HG02885 (cell line): ENCODE data around the gene TICRR.
"Not testable (repeated sequence)": the region's sequence is repeated elsewhere in the genome, so short reads cannot be mapped to it uniquely, and the experiment has no call there.

ENCODE experiments used
- ATAC-seq: cut with Tn5 transposase; IDR thresholded peaks from one replicate; pipeline ENCODE4 v1.9.1; 2021; ENCODE audit warnings: mild to moderate bottlenecking; ENCODE audit not compliant: unreplicated experiment, poor library complexity

The TICRR gene

DNA sequence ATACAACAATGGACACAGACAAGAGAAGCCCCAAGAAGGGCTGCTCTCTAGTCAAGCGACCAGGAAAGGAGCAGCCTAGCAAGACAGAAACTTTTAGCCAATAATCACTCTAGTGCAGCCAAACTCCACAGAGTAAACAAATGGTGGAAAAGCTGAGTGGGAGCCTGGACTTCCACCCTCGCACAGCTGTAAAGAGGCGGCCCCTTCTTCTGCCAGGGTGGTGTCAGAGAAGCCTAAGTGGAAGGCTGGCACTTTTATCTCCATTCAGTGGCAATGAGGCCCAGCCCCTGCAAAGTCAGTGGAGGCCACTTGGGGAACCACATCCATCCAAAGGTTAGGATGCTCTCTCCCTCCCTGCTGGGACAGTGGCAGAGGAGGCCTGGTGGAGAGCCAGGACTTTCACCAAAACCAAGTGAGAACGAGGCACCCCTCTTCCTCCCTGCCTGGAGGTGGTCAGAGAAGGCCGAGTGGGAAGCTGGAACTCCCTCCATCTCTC lies 15.5 kb upstream of the TICRR start:
- ATAC-seq = no peak

DNA sequence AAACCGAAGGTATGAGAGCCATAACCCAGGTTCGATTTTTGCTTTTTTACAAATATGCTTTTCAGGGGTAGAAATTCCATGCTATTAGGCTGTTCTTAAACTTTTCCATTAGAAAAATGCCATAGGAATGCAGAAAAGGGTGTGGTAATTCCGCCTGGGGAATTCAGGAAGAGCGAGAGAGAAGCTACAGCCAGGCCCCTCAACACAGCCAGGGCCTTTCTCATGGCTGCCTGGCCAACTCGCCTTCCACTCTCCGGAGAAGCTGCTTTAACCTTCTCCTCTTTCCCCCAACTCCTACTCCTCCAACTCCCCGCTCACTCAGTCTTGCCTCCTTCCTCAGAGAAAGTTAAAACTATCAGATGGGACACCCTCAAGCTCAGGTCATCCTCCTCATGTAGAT lies 9.1 kb upstream of the TICRR start:
- no peak for ATAC-seq

DNA sequence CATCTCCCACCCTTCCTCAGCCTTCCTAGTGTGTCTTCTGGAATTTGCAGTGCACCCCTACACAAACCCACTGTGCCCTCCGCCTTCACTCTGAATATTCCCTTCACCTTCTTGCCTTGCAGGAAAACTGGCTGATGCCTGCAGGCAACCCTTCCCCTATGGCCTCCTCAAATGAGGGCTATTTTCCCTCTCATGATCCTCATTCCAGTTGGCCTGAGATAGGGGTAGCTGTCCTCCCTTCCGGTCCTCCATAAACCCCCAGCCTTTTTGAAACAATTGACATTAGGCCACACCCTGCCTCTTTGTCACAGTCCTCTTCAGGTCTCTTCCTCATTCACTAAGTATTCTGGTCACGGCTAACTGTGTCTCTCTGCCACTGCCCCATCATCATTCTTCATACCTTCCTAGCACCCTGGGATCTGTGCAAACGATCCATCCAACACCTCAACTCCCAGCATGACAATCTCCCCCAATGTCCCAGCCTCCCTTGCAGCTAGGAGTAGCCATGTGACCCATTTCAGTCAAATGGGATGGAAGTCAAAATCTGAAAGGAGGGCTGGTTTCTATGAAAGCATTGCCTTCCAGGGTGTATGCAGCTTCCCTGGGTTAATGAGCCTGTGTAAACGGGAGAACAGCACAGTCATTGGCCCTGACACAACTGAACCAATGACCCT lies 8.5 kb upstream of the TICRR start:
- no peak for ATAC-seq

DNA sequence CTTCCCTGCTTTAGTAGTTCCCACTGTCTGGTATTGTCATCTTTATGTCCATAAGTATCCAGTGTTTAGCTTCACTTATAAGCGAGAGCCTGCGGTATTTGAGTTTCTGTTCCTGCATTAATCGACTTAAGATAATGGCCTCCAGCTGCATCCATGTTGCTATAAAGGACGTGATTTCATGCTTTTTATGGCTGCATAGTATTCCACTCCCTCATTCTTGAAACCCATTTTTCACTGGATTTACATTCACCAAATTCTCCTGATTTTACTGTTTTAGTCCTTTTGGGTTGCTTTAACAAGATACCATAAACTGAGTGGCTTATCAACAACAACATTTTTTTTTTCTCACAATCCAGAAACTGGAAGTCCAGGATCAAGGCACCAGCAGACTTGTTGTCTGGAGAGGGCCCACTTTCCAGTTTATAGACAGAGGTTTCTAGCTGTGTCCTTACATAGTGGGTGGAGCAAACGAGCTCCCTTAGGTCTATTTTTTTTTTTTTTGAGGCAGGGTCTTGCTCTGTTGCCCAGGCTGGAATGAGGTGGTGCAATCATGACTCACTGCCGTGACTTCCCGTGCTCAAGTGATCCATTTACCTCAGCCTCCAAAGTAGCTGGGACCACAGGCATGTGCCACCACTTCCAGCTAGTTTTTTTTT lies 6.1 kb upstream of the TICRR start:
- ATAC-seq = no peak

DNA sequence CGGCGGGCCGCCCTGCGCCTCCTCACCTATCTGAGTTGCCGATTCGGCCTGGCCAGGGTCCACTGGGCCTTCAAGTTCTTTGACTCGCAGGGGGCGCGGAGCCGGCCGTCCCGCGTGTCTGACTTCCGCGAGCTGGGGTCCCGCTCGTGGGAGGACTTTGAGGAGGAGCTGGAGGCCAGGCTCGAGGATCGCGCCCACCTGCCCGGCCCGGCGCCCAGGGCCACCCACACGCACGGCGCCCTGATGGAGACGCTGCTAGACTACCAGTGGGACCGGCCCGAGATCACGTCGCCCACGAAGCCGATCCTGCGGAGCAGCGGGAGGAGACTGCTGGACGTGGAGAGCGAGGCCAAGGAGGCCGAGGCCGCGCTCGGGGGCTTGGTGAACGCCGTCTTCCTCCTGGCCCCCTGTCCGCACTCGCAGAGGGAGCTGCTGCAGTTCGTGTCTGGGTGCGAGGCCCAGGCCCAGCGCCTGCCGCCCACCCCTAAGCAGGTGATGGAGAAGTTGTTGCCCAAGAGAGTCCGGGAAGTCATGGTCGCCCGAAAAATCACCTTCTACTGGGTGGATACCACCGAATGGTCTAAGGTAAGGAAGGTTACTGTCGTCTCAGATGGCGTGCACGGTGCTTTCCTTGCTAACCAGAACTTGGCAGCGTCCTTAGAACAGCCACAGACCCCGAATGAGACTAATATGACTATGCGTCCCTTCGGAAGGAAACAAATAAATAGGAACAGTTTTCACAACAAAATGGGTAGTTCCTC lies 567 bp downstream of the TICRR start:
- peak; percentile 13 for ATAC-seq

DNA sequence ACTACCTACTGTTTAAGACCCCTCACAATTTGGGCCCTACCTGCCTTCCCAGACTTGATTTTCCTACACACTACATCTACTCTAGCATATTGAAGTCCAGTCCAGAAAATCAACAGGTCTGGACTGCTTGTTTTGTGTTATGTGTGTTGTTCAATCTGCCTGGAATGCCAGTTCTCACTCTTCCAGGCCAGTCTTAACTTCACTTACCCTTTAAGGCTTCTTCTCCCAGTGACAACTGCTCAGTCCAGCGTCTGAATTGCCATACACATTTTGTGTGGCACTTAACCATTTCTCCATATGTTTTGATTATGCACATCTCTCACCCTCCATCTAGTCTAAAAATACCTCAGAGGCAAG lies 1.1 kb downstream of the TICRR start:
- no peak for ATAC-seq

DNA sequence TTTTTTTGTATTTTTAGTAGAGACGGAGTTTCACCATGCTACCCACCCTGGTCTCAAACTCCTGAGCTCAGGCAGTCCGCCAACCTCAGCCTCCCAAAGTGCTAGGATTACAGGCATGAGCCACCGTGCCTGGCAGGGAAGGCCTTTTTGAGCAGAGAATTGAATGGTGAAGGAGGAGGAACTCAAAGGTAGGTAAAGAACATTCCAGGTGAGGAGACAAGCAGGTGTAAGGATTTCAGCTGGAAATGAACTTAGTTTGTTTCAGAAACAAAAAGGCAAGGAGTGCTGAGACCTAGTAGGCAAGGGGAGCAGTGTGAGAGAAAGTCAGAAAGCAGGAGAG lies 2.5 kb downstream of the TICRR start:
- no peak for ATAC-seq

DNA sequence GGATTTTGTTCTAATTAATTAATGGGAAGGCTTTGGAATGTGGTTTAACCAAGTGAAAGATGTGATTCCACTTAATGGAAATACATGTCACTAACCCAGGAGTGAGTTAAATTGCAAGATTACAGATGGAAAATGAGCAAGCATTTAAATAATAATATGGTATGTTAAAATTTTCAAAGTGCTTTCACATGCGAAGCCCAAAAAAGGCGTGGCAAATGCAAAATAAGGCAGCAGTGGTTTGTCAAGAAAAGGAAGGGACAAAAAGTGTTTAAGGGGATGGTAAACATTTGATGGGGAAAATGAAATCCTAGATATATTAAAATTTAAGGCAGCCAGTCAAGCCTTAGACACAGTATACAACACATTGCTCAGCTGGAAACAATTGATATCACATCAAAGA lies 2.9 kb downstream of the TICRR start:
- ATAC-seq = no peak

DNA sequence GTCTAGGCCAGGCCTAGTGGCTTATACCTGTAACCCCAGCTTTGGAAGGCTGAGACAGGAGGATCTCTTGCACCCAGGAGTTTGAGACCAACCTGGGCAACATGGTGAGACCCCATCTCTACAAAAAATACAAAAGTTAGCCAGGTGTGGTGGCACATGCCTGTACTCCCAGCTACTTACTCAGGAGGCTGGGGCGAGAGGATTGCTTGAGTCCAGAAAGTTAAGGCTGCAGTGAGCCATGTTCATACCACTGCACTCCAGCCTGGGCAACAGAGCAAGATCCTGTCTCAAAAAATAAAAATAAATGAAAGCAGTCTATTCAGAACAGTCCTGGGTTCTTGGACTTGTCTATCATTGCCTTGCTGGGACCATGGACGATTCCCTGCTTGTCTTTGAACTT lies 5.5 kb downstream of the TICRR start:
- ATAC-seq = not testable (repeated sequence)

DNA sequence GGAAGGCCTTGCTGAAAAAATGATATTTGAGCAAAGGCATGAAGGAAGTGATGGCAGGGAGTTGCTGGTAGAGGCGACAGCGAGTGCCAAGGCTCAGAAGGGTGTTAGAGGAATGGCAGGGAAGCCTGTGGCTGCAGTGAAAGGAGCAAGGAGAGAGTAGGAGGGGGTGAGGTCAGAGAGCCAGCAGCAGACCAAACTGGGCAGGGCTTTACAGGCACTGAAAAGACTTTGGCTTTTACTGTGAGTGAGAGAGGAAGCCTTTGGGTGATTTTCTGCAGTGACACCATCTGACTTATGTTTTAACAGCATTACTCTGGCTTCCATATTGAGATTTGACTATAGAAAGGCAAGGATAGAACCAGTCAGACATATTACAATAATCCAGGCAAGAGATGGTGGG lies 11.4 kb downstream of the TICRR start:
- no peak for ATAC-seq

DNA sequence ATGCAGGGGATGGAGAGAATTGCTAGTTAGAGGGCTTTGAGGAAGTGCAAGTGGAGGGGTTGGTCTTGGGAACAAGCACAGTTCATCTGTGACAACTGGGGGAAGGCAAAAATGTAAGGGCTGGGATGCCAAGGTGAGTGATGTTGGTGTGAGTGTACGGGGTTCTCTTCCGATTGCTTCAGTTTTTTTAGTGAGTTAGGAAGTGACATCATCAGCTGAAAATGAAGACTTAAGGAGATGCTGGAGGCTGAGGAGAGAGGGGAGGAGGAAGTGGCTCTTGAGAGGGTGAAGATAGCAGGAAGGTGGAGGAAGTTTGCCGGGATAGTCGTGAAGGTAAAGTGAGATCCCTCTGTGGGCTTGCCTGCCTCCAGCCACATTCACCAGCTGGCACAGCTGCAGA lies 12.7 kb downstream of the TICRR start:
- no peak for ATAC-seq

DNA sequence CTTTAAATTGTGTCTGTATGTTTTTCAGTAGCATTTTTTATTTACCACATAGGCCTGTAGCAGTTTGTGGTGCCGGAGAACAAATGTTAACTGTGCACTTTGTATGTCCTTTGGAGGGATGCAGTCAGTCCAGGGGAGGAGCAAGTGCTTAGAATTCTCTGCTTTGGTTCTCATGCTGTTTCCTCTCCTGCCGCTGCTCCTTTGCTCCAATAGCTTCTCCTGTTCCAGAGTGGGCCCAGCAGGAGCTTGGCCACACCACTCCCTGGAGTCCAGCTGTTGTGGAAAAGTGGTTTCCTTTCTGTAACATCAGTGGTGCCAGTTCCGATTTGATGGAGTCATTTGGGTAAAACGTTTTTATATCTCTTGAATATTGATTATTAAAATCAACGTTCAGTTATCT lies 16.6 kb downstream of the TICRR start:
- no peak for ATAC-seq

DNA sequence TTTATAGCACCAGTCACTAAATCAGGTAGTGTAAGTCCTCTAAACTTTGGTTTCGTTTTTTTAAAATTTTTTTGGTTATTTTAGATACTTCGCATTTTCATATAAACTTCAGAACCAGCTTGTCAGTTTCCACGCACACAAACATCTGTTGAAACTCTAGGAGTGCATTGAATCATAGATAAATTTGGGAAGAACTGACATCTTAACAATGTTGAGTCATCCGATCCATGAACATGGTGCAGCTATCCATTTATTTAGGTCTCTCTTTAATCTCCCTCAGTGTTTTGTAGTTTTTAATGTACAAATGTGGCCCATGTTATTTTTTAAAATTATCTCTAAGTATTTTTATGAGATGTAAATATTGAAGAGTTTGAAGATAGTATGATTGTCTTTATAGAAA lies 17.7 kb downstream of the TICRR start:
- no peak for ATAC-seq

DNA sequence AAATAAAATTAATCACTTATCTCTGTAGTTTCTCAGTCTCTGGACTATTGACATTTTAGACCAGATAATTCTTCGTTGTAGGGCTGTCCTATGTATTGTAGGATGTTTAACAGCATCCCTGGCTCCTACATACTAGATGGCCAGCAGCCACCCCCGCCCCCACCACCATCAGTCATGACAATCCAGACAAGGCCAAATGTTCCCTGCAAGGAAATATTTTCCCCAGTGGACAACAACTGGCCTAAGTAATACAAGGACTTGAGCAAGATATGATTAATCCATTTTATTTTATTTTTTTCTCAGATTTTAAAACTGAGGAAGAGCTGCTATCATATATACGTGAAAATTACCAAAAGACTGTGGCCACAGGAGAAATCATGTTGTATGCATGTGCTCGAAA lies 23.8 kb downstream of the TICRR start:
- ATAC-seq = no peak

DNA sequence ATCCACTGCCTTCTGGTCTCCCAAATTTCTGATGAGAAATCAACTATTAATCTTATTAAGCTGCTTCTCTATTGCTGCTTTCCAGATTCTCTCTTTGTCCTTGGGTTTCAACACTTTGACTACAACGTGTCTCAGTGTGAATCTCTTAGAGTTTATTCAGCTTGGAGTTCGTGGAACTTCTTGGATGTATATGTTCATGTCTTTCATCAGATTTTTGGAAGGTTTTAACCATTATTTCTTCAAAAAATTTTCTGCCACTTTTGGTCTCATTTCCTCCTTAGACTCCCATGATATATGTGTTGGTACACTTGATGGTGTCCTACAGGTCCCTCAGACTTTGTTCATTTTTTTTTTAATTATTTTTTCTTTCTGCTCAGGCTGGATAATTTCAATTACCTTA lies 36.0 kb downstream of the TICRR start:
- no peak for ATAC-seq

DNA sequence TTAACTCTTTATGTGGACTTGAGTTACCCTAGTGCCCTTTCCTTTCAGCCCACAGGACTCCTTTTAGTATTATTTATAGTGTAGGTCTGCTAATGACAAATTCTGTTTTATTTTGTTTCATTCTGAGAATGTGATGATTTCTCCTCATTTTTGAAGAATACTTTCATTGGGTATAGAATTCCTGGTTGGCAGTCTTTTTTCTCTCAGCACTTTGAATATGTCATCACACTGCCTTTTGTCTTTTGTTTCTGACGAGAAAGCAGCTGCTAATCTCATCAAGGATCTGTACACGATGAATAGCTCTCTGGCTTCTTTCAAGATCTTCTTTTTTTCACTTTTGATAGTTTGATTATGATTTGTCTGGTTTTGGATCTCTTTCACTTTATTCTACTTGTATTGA lies 37.8 kb downstream of the TICRR start:
- no peak for ATAC-seq

DNA sequence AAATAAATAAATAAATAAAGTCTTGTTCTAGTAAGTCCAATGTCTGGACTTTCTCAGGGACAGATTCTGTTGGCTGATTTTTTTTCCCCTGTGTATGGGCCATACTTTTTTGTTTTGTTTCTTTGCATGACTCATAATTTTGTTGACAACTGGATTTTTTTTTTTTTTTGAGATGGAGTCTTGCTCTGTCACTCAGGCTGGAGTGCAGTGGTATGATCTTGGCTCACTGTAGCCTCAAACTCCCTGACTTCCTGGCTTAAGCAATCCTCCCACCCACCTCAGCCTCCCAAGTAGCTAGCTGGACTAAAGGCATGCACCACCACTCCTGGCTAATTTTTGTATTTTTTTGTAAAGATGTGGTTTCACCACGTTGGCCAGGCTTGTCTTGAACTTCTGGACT lies 38.9 kb downstream of the TICRR start:
- no peak for ATAC-seq

DNA sequence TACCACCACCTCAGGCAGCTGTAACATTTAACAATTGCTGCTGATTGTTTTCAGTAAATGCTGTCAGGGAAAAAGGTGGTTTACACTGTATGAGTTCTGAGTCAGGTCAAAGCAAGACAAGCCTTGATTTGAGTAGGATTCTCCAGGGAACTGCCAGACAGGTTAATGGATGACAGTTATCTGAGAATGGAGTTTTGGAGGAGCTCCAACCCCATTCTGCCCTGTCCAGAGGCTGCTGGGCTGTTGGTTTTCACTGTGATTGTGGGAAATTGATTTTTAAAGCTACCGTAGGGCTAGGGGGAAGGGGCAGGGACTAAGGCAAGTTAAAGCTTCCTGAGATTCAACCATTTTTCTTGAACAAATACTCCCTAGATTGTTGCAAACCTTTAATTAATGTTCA lies 39.9 kb downstream of the TICRR start:
- ATAC-seq = no peak

DNA sequence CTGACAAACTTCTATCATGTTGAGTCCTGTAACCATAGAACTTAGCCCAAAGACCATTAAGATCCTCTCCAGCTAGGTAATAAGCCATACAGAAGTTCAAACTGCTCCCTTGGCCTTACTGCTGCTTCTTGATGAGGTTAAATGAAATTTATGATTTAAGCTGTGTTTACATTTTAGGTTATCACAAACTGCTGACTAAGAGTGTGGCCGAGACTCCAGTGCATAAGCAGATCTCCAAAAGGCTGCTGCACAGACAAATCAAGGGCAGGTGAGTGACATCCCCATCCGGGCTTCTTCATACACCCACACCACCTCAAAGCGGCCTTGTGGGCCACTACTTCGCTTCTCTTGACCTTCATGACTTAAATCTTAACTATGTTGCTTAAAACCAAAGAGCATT lies 41.0 kb downstream of the TICRR start:
- ATAC-seq = no peak

DNA sequence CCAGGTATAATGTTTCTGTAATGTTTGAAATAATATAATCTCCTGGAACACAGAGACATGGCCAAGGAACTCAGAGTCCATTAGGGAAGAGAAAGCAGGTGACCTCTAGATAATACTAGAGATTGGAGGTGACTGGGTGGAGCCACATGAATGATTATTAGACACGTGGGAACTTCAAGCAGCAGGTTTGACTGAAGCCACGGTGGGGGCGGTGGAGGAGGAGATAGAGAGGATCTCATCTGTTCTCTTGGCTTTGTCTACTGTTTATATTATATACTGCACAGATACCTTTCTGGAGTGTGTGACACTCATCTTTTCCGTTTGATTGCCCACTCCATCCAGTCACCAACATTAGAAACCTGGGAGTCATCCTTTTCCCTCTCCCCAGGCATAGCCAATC lies 46.3 kb downstream of the TICRR start:
- ATAC-seq = no peak

DNA sequence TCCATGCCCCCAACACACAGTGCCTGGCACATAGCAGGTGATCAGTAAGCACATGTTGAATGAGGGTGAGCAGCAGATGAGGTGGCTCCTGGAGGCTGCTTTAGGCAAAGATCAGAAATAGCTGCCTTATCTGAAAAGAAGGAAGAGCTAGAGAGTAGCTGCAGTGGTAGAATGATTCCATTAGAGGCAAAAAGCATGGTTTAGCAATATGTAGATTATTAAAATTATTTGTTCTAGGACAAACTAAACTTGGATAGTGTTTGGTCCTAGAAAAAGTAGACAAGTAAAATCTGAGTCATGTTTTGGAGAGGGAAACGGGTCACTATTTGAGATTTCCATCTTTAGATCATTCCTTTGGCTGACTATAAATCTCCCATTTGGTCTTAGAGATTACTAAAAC lies 47.9 kb downstream of the TICRR start:
- no peak for ATAC-seq

DNA sequence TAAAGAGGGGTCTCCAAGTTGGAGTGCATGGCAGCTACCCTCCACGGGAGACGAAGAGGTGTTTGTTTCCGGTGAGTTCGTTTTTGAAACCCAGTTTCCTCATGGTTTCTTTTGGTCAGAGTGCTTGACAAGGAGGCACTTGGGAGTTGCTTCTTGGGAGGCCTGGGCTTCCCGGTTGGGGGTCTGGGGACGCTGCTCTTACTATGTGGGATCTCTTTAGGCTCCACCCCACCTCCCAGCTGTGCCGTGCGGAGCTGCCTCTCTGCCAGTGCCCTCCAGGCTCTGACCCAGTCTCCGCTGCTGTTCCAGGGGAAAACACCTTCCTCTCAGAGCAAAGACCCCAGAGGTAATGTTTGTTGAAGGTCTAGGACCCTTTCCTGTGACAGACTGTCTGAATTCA lies 50.4 kb downstream of the TICRR start:
- no peak for ATAC-seq
